SK-N-SH treated with all-trans-retinoic acid at 6 μM for 48 hours (cell line): ENCODE data around the gene OTC.

Source experiments
- ATAC-seq: fragments of 200-7000 bp; cut with Tn5 transposase; 3 replicates; pipeline ENCODE4 v1.9.1; 2020; ENCODE audit warnings: mild to moderate bottlenecking, moderate library complexity
- ARNTL ChIP-seq: fragments of 450-650 bp; formaldehyde crosslinking; IDR thresholded peaks from 2 replicates; pipeline ENCODE4 v1.5.0; 2020; ENCODE audit warnings: low read depth, mild to moderate bottlenecking, moderate library complexity, borderline replicate concordance
- BACH2 ChIP-seq: fragments of 250-450 bp; sonication (Bioruptor Pico); IDR thresholded peaks from 2 replicates; pipeline ENCODE4 v1.9.0; 2021; ENCODE audit warnings: mild to moderate bottlenecking, borderline replicate concordance
- CREB5 ChIP-seq: fragments of 250-450 bp; sonication (Bioruptor Pico); IDR thresholded peaks from 2 replicates; pipeline ENCODE4 v1.5.1; 2020; ENCODE audit warnings: low read depth, mild to moderate bottlenecking, moderate library complexity
- CSDC2 ChIP-seq: fragments of 250-450 bp; sonication (Bioruptor Pico); IDR thresholded peaks from 2 replicates; pipeline ENCODE4 v1.5.0; 2020; ENCODE audit warnings: mild to moderate bottlenecking, moderate library complexity
- CSRNP3 ChIP-seq: fragments of 250-450 bp; sonication (Bioruptor Pico); IDR thresholded peaks from 2 replicates; pipeline ENCODE4 v1.5.1; 2021; ENCODE audit warnings: mild to moderate bottlenecking, moderate library complexity
- ESRRG ChIP-seq: fragments of 250-450 bp; sonication (Bioruptor Pico); IDR thresholded peaks from 2 replicates; pipeline ENCODE4 v1.6.1; 2021; ENCODE audit warnings: mild to moderate bottlenecking
- GLIS3 ChIP-seq: fragments of 250-450 bp; sonication (Bioruptor Pico); IDR thresholded peaks from 2 replicates; pipeline ENCODE4 v1.5.0; 2020; ENCODE audit warnings: mild to moderate bottlenecking, moderate library complexity
- ISL1 ChIP-seq: fragments of 250-450 bp; sonication (Bioruptor Pico); IDR thresholded peaks from 2 replicates; pipeline ENCODE4 v2.1.2; 2022; ENCODE audit warnings: mild to moderate bottlenecking, moderate library complexity
- PATZ1 ChIP-seq: fragments of 250-450 bp; sonication (Bioruptor Pico); IDR thresholded peaks from 2 replicates; pipeline ENCODE4 v1.8.0; 2020; ENCODE audit warnings: mild to moderate bottlenecking, moderate library complexity, borderline replicate concordance
- POU6F1 ChIP-seq: fragments of 250-450 bp; sonication (Bioruptor Pico); IDR thresholded peaks from 2 replicates; pipeline ENCODE4 v1.8.0; 2021; ENCODE audit warnings: low read depth, mild to moderate bottlenecking, moderate library complexity, borderline replicate concordance
- PPARA ChIP-seq: fragments of 250-450 bp; sonication (Bioruptor Pico); IDR thresholded peaks from 2 replicates; pipeline ENCODE4 v1.5.0; 2020; ENCODE audit warnings: mild to moderate bottlenecking, borderline replicate concordance
- SNAI2 ChIP-seq: fragments of 250-450 bp; sonication (Bioruptor Pico); IDR thresholded peaks from 2 replicates; pipeline ENCODE4 v1.5.0; 2020; ENCODE audit warnings: mild to moderate bottlenecking, moderate library complexity
- TCF4 ChIP-seq: fragments of 250-450 bp; sonication (Bioruptor Pico); IDR thresholded peaks from 2 replicates; pipeline ENCODE4 v1.8.0; 2021; ENCODE audit warnings: mild to moderate bottlenecking, moderate library complexity, borderline replicate concordance
- TSHZ2 ChIP-seq: fragments of 250-450 bp; sonication (Bioruptor Pico); IDR thresholded peaks from 2 replicates; pipeline ENCODE4 v1.5.0; 2020; ENCODE audit warnings: mild to moderate bottlenecking, moderate library complexity
- ZC3H10 ChIP-seq: fragments of 250-450 bp; sonication (Bioruptor Pico); IDR thresholded peaks from 2 replicates; pipeline ENCODE4 v1.5.1; 2021; ENCODE audit warnings: mild to moderate bottlenecking, moderate library complexity
- ZFP3 ChIP-seq: fragments of 250-450 bp; sonication (Bioruptor Pico); IDR thresholded peaks from 2 replicates; pipeline ENCODE4 v1.5.0; 2020; ENCODE audit warnings: mild to moderate bottlenecking, moderate library complexity
- ZFP30 ChIP-seq: fragments of 450-650 bp; formaldehyde crosslinking; IDR thresholded peaks from 2 replicates; pipeline ENCODE4 v1.5.0; 2022; ENCODE audit warnings: mild to moderate bottlenecking, moderate library complexity
- ZNF565 ChIP-seq: fragments of 450-650 bp; formaldehyde crosslinking; conservative IDR thresholded peaks from 2 replicates; pipeline ENCODE4 v1.5.0; 2020; ENCODE audit warnings: low read depth, mild to moderate bottlenecking, moderate library complexity
- ZNF70 ChIP-seq: fragments of 450-650 bp; formaldehyde crosslinking; IDR thresholded peaks from 2 replicates; pipeline ENCODE4 v1.5.0; 2020; ENCODE audit warnings: mild to moderate bottlenecking, moderate library complexity
- ZNF8 ChIP-seq: fragments of 450-650 bp; formaldehyde crosslinking; IDR thresholded peaks from 2 replicates; pipeline ENCODE4 v1.5.0; 2020; ENCODE audit warnings: mild to moderate bottlenecking, moderate library complexity

OTC gene

GRCh38 chrX:38326086-38326485 lies 26.3 kb upstream of the OTC start (continued):
- TF ChIP-seq TSHZ2 (no peak), TCF4 (CRISPR knock-in tag) (no peak), ARNTL (no peak)

- no peak for TF ChIP-seq ARNTL
- TF ChIP-seq ZNF70: no peak
- TF ChIP-seq CREB5: no peak
- TF ChIP-seq POU6F1 (CRISPR knock-in tag): no peak
- TF ChIP-seq ZNF8: no peak
- TF ChIP-seq ZFP3 (CRISPR knock-in tag): no peak
- TF ChIP-seq ISL1 (CRISPR knock-in tag): no peak
- TF ChIP-seq CSDC2 (CRISPR knock-in tag): no peak
- no peak for TF ChIP-seq TSHZ2
- TF ChIP-seq GLIS3 (CRISPR knock-in tag): no peak
- TF ChIP-seq ZFP30: no peak
- TF ChIP-seq PPARA (CRISPR knock-in tag): no peak
- TF ChIP-seq CSRNP3 (CRISPR knock-in tag): no peak
- TF ChIP-seq TCF4 (CRISPR knock-in tag): no peak
- no peak for TF ChIP-seq SNAI2 (CRISPR knock-in tag)
- TF ChIP-seq ESRRG: no peak
- TF ChIP-seq ZNF565 (CRISPR knock-in tag): no peak
- TF ChIP-seq ZC3H10 (CRISPR knock-in tag): no peak
- no peak for TF ChIP-seq PATZ1 (CRISPR knock-in tag)
- TF ChIP-seq BACH2 (CRISPR knock-in tag): no peak
- peak; percentile 96 for ATAC-seq
Measured at GRCh38 chrX:38327007-38327774, 25.2 kb upstream of the OTC start, which contains the start of gene RPGR. RPGR (minus strand) TSS chrX:38327509; CDS start chrX:38327367, 142 bp downstream.
